DND-41 (cell line): Measurements from ENCODE around the gene WIPI1.

Source experiments
- ATAC-seq: fragments of 200-7000 bp; cut with Tn5 transposase; 3 replicates; pipeline ENCODE4 v1.9.1; 2021; ENCODE audit warnings: low read depth; ENCODE audit not compliant: insufficient read depth
- DNase-seq: peaks from one replicate; pipeline ENCODE4 v3.0.0-alpha.2; 2020
- H2AFZ ChIP-seq: 2 replicates; pipeline ENCODE4 v1.6.0; 2012; ENCODE audit warnings: low read depth, low read length
- H3K27ac ChIP-seq: 2 replicates; pipeline ENCODE4 v1.5.1; 2012; ENCODE audit warnings: low read length, inconsistent platforms
- H3K27me3 ChIP-seq: fragments of 200-600 bp; sonication (generic); 2 replicates; pipeline ENCODE4 v1.6.0; 2012; ENCODE audit warnings: low read length, mild to moderate bottlenecking, inconsistent platforms; ENCODE audit not compliant: insufficient read depth, poor library complexity
- H3K36me3 ChIP-seq: 2 replicates; pipeline ENCODE4 v1.5.1; 2012; ENCODE audit warnings: low read length, inconsistent platforms; ENCODE audit not compliant: insufficient read depth
- H3K4me1 ChIP-seq: 2 replicates; pipeline ENCODE4 v1.5.1; 2012; ENCODE audit warnings: mild to moderate bottlenecking, low read length; ENCODE audit not compliant: insufficient read depth
- H3K4me2 ChIP-seq: 2 replicates; pipeline ENCODE4 v1.6.0; 2012; ENCODE audit warnings: mild to moderate bottlenecking, moderate library complexity, low read length, inconsistent platforms; ENCODE audit not compliant: insufficient read depth
- H3K4me3 ChIP-seq, 2 experiments: fragments of 200-600 bp in 1 of 2; shearing (Covaris generic) in 1 of 2; 2 replicates each; pipeline ENCODE4 v1.5.1; 2012 to 2016; ENCODE audit warnings: inconsistent platforms in 2 of 2, low read length in 2 of 2, mild to moderate bottlenecking in 2 of 2, low read depth in 1 of 2, moderate library complexity in 1 of 2
- H3K79me2 ChIP-seq: 2 replicates; pipeline ENCODE4 v1.6.0; 2012; ENCODE audit warnings: low read length, inconsistent platforms; ENCODE audit not compliant: insufficient read depth
- H3K9ac ChIP-seq: 2 replicates; pipeline ENCODE4 v1.6.0; 2012; ENCODE audit warnings: low read depth, mild to moderate bottlenecking, inconsistent platforms, low read length, moderate library complexity
- H3K9me3 ChIP-seq: 2 replicates; pipeline ENCODE4 v1.5.1; 2012; ENCODE audit warnings: low read length, moderate library complexity, mild to moderate bottlenecking, inconsistent platforms; ENCODE audit not compliant: insufficient read depth, severe bottlenecking
- H4K20me1 ChIP-seq: 2 replicates; pipeline ENCODE4 v1.6.0; 2012; ENCODE audit warnings: low read length; ENCODE audit not compliant: insufficient read depth
- EZH2 ChIP-seq: IDR thresholded peaks from 3 replicates; pipeline ENCODE4 v1.6.1; 2012; ENCODE audit warnings: borderline replicate concordance, low read depth, mild to moderate bottlenecking, moderate library complexity, low read length, inconsistent platforms; ENCODE audit not compliant: severe bottlenecking
- TF ChIP-seq, protein P1 (sequence below): IDR thresholded peaks from 2 replicates; pipeline ENCODE4 v1.5.1; 2012; ENCODE audit warnings: borderline replicate concordance, low read length, moderate library complexity, mild to moderate bottlenecking; ENCODE audit not compliant: poor library complexity, severe bottlenecking; ENCODE audit errors: extremely low read depth

Gene WIPI1

DNA sequence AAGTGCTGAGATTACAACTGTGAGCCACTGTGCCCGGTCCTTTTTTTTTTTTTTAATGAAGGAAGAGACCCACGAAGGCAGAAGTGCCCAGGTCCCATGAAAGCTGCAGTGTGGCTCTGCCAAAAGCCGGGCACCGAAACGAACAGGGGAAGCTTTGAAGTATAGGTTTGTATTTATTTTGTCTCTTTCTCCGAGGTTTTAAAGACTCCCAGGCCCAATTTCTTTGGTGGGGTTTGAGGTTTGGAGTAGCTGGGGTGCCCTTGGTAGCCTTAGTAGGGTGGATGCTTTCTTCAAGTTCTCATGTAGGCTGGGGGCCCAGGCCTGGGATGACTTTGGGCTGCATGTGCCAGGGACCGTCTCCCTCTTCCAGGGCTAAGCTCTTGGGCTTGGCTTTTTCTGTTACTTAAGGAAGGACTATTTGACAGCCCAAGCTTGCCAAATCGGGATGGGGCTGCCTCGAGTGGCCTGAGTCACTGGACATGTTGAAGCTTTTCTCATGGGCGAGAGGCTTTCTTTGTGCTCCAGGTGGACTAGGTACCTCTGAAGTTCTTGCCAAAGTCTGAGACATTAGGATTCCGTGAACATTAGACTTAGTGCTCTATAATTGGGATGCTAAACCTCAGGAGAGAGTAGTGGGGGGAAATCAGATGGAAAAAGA, 66.3 kb downstream of the WIPI1 start:
- no peak for DNase-seq
- H3K4me1 ChIP-seq, result peaks cover 8% of the 10 kb centered on the region
- no peaks in the 10 kb centered on the region for H4K20me1 ChIP-seq
- no peak overlapping the region for H3K27ac ChIP-seq
- H3K4me2 ChIP-seq, result no peak overlapping the region
- no peak for ATAC-seq
- no peak overlapping the region for H2AFZ ChIP-seq
- no peak overlapping the region for H3K9ac ChIP-seq
- H3K36me3 ChIP-seq, result peaks cover 9% of the 10 kb centered on the region
- H3K27me3 ChIP-seq, result no peaks in the 10 kb centered on the region
- peaks cover 9% of the 10 kb centered on the region for H3K9me3 ChIP-seq
- no peaks in the 10 kb centered on the region for H3K79me2 ChIP-seq
- no peak for TF ChIP-seq EZH2
- TF ChIP-seq, protein P1, sequence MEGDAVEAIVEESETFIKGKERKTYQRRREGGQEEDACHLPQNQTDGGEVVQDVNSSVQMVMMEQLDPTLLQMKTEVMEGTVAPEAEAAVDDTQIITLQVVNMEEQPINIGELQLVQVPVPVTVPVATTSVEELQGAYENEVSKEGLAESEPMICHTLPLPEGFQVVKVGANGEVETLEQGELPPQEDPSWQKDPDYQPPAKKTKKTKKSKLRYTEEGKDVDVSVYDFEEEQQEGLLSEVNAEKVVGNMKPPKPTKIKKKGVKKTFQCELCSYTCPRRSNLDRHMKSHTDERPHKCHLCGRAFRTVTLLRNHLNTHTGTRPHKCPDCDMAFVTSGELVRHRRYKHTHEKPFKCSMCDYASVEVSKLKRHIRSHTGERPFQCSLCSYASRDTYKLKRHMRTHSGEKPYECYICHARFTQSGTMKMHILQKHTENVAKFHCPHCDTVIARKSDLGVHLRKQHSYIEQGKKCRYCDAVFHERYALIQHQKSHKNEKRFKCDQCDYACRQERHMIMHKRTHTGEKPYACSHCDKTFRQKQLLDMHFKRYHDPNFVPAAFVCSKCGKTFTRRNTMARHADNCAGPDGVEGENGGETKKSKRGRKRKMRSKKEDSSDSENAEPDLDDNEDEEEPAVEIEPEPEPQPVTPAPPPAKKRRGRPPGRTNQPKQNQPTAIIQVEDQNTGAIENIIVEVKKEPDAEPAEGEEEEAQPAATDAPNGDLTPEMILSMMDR, result no peak
- no peak overlapping the region for H3K4me3 ChIP-seq

DNA sequence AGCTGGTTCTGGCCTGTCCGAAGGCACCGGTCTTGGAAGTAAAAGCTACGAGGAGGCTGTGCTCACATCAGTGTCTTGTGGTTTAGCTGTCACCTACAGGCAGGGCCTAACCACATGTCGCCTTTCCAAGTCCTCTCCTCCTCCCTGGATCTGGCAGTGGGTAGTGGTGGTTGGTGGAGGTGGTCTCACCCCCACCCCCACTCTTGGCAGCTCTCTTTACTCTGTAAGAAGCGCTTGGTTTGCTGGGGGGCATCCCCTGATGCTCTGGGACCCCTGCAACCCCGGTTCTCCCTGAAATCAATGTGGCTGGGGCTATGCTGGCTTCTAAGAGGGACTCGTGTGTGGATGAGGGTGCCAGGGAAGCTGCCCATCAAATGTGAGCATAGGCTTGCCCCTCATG, 68.3 kb downstream of the WIPI1 start:
- Histone ChIP-seq H3K4me3 (no peak overlapping the region), H3K9ac (no peak overlapping the region), H3K27ac (0 out of 2 replicates have a peak overlapping the region, but pooled peaks have one; percentile 9), H4K20me1 (no peaks in the 10 kb centered on the region), H3K4me2 (no peak overlapping the region), H3K27me3 (no peaks in the 10 kb centered on the region), H3K4me1 (peaks cover 11% of the 10 kb centered on the region), H3K79me2 (no peaks in the 10 kb centered on the region), H3K9me3 (no peaks in the 10 kb centered on the region), H2AFZ (no peak overlapping the region), H3K36me3 (no peaks in the 10 kb centered on the region)
- ATAC-seq (peak; percentile 83), DNase-seq (peak; percentile 61)
- TF ChIP-seq, protein P1, result no peak
- TF ChIP-seq EZH2, result no peak

DNA sequence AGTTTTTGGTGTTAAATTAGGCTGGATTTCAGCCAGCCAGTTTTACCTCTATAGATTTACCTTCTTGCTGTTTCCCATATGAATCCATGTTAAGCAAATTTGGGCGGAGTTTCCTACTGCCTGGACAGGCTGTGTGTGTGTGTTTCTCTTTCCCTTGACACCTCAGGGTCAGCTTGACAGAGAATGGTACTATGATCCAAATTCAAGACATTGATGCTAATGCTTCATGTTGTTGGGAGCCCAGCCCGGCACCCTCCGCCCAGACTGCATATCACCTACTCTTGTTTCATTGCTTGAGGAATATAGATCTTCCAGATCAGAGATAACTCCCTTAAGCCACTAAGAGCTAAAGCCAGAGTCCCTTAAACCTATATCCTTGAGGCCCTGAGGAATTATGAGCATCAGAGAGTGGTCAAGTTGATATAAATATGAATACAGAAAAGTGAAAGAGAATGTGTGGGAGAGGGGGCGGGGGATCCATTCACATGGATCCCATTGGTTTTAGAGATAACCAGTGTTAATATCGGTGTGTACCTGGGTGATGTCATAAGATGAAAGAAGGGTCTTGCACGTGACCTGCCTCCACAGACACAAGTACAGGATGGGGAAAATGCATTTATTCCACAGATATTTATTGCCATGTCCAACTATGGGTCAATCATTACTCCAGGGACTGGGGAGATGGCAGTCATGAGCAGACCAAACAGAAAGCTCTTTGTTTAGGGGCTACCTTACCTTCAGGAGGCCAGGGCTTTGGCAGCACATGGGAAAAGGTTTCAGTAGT, 69.7 kb downstream of the WIPI1 start:
- H4K20me1 ChIP-seq, result no peaks in the 10 kb centered on the region
- ATAC-seq (no peak), DNase-seq (no peak)
- H3K79me2 ChIP-seq, result no peaks in the 10 kb centered on the region
- H3K4me3 ChIP-seq, result no peak overlapping the region
- no peaks in the 10 kb centered on the region for H3K27me3 ChIP-seq
- peaks cover 25% of the 10 kb centered on the region for H3K4me1 ChIP-seq
- H3K9ac ChIP-seq, result no peak overlapping the region
- no peak overlapping the region for H2AFZ ChIP-seq
- H3K36me3 ChIP-seq, result no peaks in the 10 kb centered on the region
- H3K27ac ChIP-seq, result no peak overlapping the region
- H3K9me3 ChIP-seq, result no peaks in the 10 kb centered on the region
- H3K4me2 ChIP-seq, result no peak overlapping the region
- TF ChIP-seq, protein P1, result no peak
- no peak for TF ChIP-seq EZH2
